Right ventricle myocardium superior (tissue), 1 donor: ENCODE results near the gene EVI2B. TPM values are rescaled to one million over a fixed set of nuclear protein-coding genes. Genes with fewer than 3 reads are reported as not detected.
"Not testable (repeated sequence)": the region's sequence is repeated elsewhere in the genome, so short reads cannot be mapped to it uniquely, and the experiment has no call there.

Experiments used
- ATAC-seq: fragments of 200-7000 bp; cut with Tn5 transposase; one replicate; pipeline ENCODE4 v1.9.1; 2020; ENCODE audit warnings: mild to moderate bottlenecking; ENCODE audit not compliant: poor library complexity
- DNase-seq: peaks from one replicate; pipeline ENCODE4 v3.0.0-alpha.2; 2020
- intact Hi-C: fragments of 100-400 bp; cut with DNase I; formaldehyde crosslinking; loops from one replicate; pipeline ENCODE4 v1.11.2; 2022
- total RNA-seq: library from RNA; stranded (reverse); fragmentation: NEBNext Ultra II Directional; extraction: Animal tissue kit (Norgen Biotek cat#: 25700); gene quantifications from one replicate; pipeline ENCODE4 v1.2.1, GENCODE V29; 2021
- donor health status: DM: no; HTN: yes; CAD: no; lungs with severe emphysema.

Gene EVI2B
- total RNA-seq, 1 donor from 2014 or later: 2.9 TPM

- DNase-seq (no peak), ATAC-seq (no peak)
- intact Hi-C loops: no loop called here
Measured at GRCh38 chr17:31314782-31315100, 887 bp upstream of the EVI2B start.

GRCh38 chr17:31312223-31312622, 1.6 kb downstream of the EVI2B start:
- intact Hi-C loops, DNase-seq: not testable (repeated sequence)

GRCh38 chr17:31311526-31311925, 2.3 kb downstream of the EVI2B start:
- DNase-seq (no peak), ATAC-seq (no peak)
- intact Hi-C loops: no loop called here

More at GRCh38 chr17:31312223-31312622, 1.6 kb downstream of the EVI2B start:
- not testable (repeated sequence) for ATAC-seq

GRCh38 chr17:31310886-31311285, 3.0 kb downstream of the EVI2B start:
- no peak for ATAC-seq
- intact Hi-C loops: no loop called here
- no peak for DNase-seq

- intact Hi-C loops: no loop called here
- ATAC-seq (no peak), DNase-seq (no peak)
Measured at GRCh38 chr17:31310260-31310659, 3.6 kb downstream of the EVI2B start.

GRCh38 chr17:31309556-31309955, 4.3 kb downstream of the EVI2B start:
- intact Hi-C loops: no loop called here
- peak; percentile 32 for ATAC-seq
- no peak for DNase-seq

GRCh38 chr17:31308372-31309334, 5.2 kb downstream of the EVI2B start:
- intact Hi-C loops: no loop called here
- DNase-seq (no peak), ATAC-seq (peak; percentile 38)

GRCh38 chr17:31307640-31308039, 6.2 kb downstream of the EVI2B start:
- no peak for ATAC-seq
- intact Hi-C loops: no loop called here
- DNase-seq: no peak

GRCh38 chr17:31299624-31300023, 14.2 kb downstream of the EVI2B start:
- intact Hi-C loops: no loop called here
- DNase-seq (no peak), ATAC-seq (no peak)

- ATAC-seq: no peak
- intact Hi-C loops: no loop called here
- no peak for DNase-seq
Measured at GRCh38 chr17:31297090-31297489, 16.8 kb downstream of the EVI2B start, which contains the start of gene OMG. Gene OMG, minus strand, starts transcription at chr17:31297239. Its CDS starts 908 bp downstream, at chr17:31296331.

GRCh38 chr17:31296142-31296541, 17.7 kb downstream of the EVI2B start:
- no peak for ATAC-seq
- DNase-seq: no peak
- intact Hi-C loops: no loop called here

GRCh38 chr17:31295489-31295871, 18.4 kb downstream of the EVI2B start:
- DNase-seq: no peak
- intact Hi-C loops: no loop called here
- ATAC-seq: no peak

- no peak for ATAC-seq
- DNase-seq: no peak
- intact Hi-C loops: no loop called here
Measured at GRCh38 chr17:31294820-31295488, 18.9 kb downstream of the EVI2B start.

GRCh38 chr17:31294231-31294630, 19.6 kb downstream of the EVI2B start:
- no peak for ATAC-seq
- no peak for DNase-seq
- intact Hi-C loops: no loop called here

- DNase-seq (no peak), ATAC-seq (no peak)
- intact Hi-C loops: no loop called here
Measured at GRCh38 chr17:31293581-31293980, 20.3 kb downstream of the EVI2B start.

- ATAC-seq (no peak), DNase-seq (no peak)
- intact Hi-C loops: no loop called here
Measured at GRCh38 chr17:31291820-31292219, 22.0 kb downstream of the EVI2B start.

GRCh38 chr17:31289790-31290189, 24.1 kb downstream of the EVI2B start:
- DNase-seq: no peak
- intact Hi-C loops: no loop called here
- no peak for ATAC-seq

- ATAC-seq, intact Hi-C loops, DNase-seq: not testable (repeated sequence)
Measured at GRCh38 chr17:31287932-31288331, 25.9 kb downstream of the EVI2B start.

GRCh38 chr17:31286587-31286986, 27.3 kb downstream of the EVI2B start:
- no peak for DNase-seq
- intact Hi-C loops: no loop called here
- ATAC-seq: no peak

GRCh38 chr17:31283841-31284240, 30.0 kb downstream of the EVI2B start:
- ATAC-seq: no peak
- DNase-seq: no peak
- intact Hi-C loops: no loop called here
